Fibroblast of lung (primary cell): ENCODE measurements around the gene S1PR5. TPM values are rescaled to one million over a fixed set of nuclear protein-coding genes. Genes with fewer than 3 reads are reported as not detected.
A peak's percentile ranks its signal among the peaks of the same experiment; 100 is the strongest.

Source experiments
- DNase-seq, 2 donors: peaks; one replicate each; pipeline versions ENCODE4 v3.0.0 to v3.0.0-alpha.2; 2010; ENCODE audit warnings: low read depth in 2 of 2
- H2AFZ ChIP-seq: 2 replicates; pipeline ENCODE4 v1.5.1; 2012; ENCODE audit warnings: low read length, control low read depth, inconsistent platforms
- H3K27ac ChIP-seq: 2 replicates; pipeline ENCODE4 v1.5.1; 2011; ENCODE audit warnings: low read length, control low read depth; ENCODE audit not compliant: insufficient read depth
- H3K27me3 ChIP-seq: 2 replicates; pipeline ENCODE4 v1.5.1; 2011; ENCODE audit warnings: mild to moderate bottlenecking, low read length; ENCODE audit not compliant: control insufficient read depth, insufficient read depth
- H3K36me3 ChIP-seq: 2 replicates; pipeline ENCODE4 v1.5.1; 2011; ENCODE audit warnings: low read length; ENCODE audit not compliant: control insufficient read depth, insufficient read depth
- H3K4me1 ChIP-seq: 2 replicates; pipeline ENCODE4 v1.5.1; 2011; ENCODE audit warnings: low read length; ENCODE audit not compliant: control insufficient read depth, insufficient read depth; ENCODE audit errors: extremely low read depth
- H3K4me2 ChIP-seq: 2 replicates; pipeline ENCODE4 v1.5.1; 2011; ENCODE audit warnings: low read length, control low read depth; ENCODE audit not compliant: insufficient read depth; ENCODE audit errors: extremely low read depth
- H3K4me3 ChIP-seq, 4 experiments: fragments of 200-600 bp in 1 of 4; sonication (generic) in 1 of 4; replicated peaks in 1 of 4; 2 replicates each; pipeline ENCODE4 v1.5.1; 2011 to 2016; ENCODE audit warnings: low read length in 4 of 4, low read depth in 3 of 4, mild to moderate bottlenecking in 3 of 4, control low read depth in 2 of 4, inconsistent platforms in 1 of 4, mixed read lengths in 1 of 4; ENCODE audit not compliant: insufficient read depth in 1 of 4; ENCODE audit errors: control extremely low read depth in 1 of 4
- H3K79me2 ChIP-seq: 2 replicates; pipeline ENCODE4 v1.5.1; 2012; ENCODE audit warnings: mild to moderate bottlenecking, low read length, inconsistent platforms; ENCODE audit not compliant: control insufficient read depth, insufficient read depth
- H3K9ac ChIP-seq: 2 replicates; pipeline ENCODE4 v1.5.1; 2011; ENCODE audit warnings: mild to moderate bottlenecking, low read length, control low read depth; ENCODE audit not compliant: insufficient read depth
- H3K9me3 ChIP-seq: 2 replicates; pipeline ENCODE4 v1.5.1; 2012; ENCODE audit warnings: low read depth, low read length; ENCODE audit not compliant: control insufficient read depth, insufficient read depth
- H4K20me1 ChIP-seq: 2 replicates; pipeline ENCODE4 v1.5.1; 2011; ENCODE audit warnings: low read length; ENCODE audit not compliant: control insufficient read depth, insufficient read depth; ENCODE audit errors: extremely low read depth
- EZH2 ChIP-seq: IDR thresholded peaks from 2 replicates; pipeline ENCODE4 v1.5.1; 2012; ENCODE audit warnings: low read length, control low read depth, mild to moderate bottlenecking; ENCODE audit errors: missing control alignments
- polyA plus RNA-seq, 2 donors: library from polyadenylated mRNA; depleted of rRNA in 1 of 2; stranded (reverse) in 1 of 2; unstranded in 1 of 2; fragments of >200 nt; gene quantifications; 2 replicates each; pipeline ENCODE4 v1.2.1, GENCODE V29; 2011 to 2012; ENCODE audit warnings: missing spikeins in 1 of 2
- total RNA-seq: library from RNA; depleted of rRNA; stranded (reverse); fragments of >200 nt; gene quantifications from 2 replicates; pipeline ENCODE4 v1.2.1, GENCODE V29; 2014
- TF ChIP-seq, protein P1 (sequence below), 2 donors: IDR thresholded peaks in 1 of 2; conservative IDR thresholded peaks in 1 of 2; 1 replicate in 1 of 2; 2 replicates in 1 of 2; pipeline ENCODE4 v1.5.1; 2011 to 2012; ENCODE audit warnings: low read length in 2 of 2, control low read depth in 1 of 2, inconsistent platforms in 1 of 2, low read depth in 1 of 2, mild to moderate bottlenecking in 1 of 2

S1PR5 gene
- total and polyA plus RNA-seq, 2 donors (not counting 1 experiment from before 2014, with no cell fraction given): 0.19 TPM; not detected in 1

DNA sequence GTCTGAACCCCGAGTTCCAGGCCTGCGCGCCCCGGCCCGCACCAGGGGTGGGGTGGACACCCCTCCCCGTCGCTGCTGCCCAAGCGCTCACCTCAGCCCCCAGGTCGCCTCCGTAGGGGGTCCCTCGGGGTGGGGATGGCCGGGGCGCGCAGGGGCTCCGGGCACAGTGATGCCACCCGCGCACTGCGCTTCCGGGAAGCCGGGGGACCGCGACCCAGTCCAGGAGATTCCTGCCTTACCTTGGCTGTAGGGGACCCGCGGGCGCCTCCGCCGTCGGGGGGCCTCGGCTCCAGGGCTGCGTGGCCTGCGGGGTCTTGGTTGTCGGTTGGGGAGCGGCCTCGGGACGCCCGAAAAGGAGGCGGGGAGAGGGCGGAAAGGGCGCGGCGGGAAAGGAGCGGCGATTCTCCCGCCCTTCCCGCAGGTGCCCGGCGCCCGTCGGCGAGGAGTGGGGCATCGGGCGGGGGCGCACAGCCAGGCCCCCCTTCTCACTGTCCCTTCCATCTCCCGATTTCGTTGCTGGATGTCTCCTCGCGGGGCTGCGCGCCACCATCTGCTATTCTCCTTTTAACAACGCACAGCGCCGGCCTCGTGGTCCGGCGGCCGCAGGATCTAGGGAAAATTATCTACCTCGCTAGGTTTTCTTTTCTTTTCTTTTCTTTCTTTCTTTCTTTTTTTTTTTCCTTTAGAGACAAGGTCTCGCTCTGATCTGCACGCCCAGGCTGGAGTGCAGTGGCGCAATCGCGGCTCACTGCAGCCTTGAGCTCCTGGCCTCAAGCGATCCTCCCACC, 14.1 kb downstream of the S1PR5 start, which contains the start of gene KEAP1:
Gene KEAP1, minus strand, starts transcription at position 355 of the 788 bp plus-strand sequence. CDS start 3,323 bp downstream, outside the sequence.
- peak within 1 kb of the TSS; percentile 71 to 95 (median 85) for H3K4me3 ChIP-seq
- H3K9ac ChIP-seq: peak within 1 kb of the TSS; percentile 91
- H3K4me1 ChIP-seq: peaks cover 2% of the 10 kb centered on the region
- H3K79me2 ChIP-seq: peaks cover 31% of the 10 kb centered on the region
- DNase-seq: peak; percentile 36 to 42
- no peaks in the 10 kb centered on the region for H3K27me3 ChIP-seq
- H3K27ac ChIP-seq: peak within 1 kb of the TSS; percentile 97
- no peaks in the 10 kb centered on the region for H3K9me3 ChIP-seq
- H3K36me3 ChIP-seq: peaks cover 9% of the 10 kb centered on the region
- H4K20me1 ChIP-seq: no peaks in the 10 kb centered on the region
- TF ChIP-seq, protein P1, sequence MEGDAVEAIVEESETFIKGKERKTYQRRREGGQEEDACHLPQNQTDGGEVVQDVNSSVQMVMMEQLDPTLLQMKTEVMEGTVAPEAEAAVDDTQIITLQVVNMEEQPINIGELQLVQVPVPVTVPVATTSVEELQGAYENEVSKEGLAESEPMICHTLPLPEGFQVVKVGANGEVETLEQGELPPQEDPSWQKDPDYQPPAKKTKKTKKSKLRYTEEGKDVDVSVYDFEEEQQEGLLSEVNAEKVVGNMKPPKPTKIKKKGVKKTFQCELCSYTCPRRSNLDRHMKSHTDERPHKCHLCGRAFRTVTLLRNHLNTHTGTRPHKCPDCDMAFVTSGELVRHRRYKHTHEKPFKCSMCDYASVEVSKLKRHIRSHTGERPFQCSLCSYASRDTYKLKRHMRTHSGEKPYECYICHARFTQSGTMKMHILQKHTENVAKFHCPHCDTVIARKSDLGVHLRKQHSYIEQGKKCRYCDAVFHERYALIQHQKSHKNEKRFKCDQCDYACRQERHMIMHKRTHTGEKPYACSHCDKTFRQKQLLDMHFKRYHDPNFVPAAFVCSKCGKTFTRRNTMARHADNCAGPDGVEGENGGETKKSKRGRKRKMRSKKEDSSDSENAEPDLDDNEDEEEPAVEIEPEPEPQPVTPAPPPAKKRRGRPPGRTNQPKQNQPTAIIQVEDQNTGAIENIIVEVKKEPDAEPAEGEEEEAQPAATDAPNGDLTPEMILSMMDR (conservative IDR thresholded peaks at IDR 0.05 in 1 of 2, IDR thresholded peaks at IDR 0.05 in 1 of 2; ENCODE audit: low read depth in 1 of 2, low read length in 2 of 2): no peak
- no peak for TF ChIP-seq EZH2
- peak within 1 kb of the TSS; percentile 98 for H3K4me2 ChIP-seq
- H2AFZ ChIP-seq: peak within 1 kb of the TSS; percentile 60

DNA sequence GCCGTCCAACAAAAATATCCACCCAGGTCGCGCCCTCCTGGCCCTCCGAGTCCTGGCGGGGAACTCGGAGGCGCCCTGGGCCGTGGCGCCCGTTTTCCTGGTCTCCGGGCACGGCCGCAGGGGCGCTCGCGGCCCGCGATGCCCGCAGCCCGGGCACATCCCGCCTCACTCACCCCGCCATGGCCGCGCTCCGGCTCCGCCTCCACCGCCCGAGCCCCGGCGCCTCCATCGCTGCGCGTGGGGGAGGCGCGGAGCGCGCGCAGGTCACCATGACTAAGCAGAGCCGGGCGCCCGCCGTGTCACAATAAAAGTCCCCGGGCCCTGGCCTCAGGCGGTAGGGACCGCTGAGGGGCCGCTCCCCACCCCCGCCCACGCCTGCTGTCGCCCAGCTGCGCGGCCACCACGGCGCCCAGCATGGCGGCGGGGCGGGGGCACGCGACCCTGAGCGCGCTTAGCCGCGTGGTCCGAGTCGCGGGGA, 14.7 kb downstream of the S1PR5 start:
- Histone ChIP-seq H3K4me2 (peak overlapping the region; percentile 98), H2AFZ (peak overlapping the region; percentile 60), H3K36me3 (peaks cover 9% of the 10 kb centered on the region), H3K9me3 (no peaks in the 10 kb centered on the region), H3K4me3 (peak overlapping the region; percentile 71 to 95 (median 85)), H3K79me2 (peaks cover 32% of the 10 kb centered on the region), H3K4me1 (peaks cover 2% of the 10 kb centered on the region), H4K20me1 (no peaks in the 10 kb centered on the region), H3K27ac (peak overlapping the region; percentile 97), H3K27me3 (no peaks in the 10 kb centered on the region), H3K9ac (peak overlapping the region; percentile 91)
- peak; percentile 84 to 90 for DNase-seq
- TF ChIP-seq, protein P1 (conservative IDR thresholded peaks at IDR 0.05 in 1 of 2, IDR thresholded peaks at IDR 0.05 in 1 of 2; ENCODE audit: low read depth in 1 of 2, low read length in 2 of 2): no peak
- no peak for TF ChIP-seq EZH2

DNA sequence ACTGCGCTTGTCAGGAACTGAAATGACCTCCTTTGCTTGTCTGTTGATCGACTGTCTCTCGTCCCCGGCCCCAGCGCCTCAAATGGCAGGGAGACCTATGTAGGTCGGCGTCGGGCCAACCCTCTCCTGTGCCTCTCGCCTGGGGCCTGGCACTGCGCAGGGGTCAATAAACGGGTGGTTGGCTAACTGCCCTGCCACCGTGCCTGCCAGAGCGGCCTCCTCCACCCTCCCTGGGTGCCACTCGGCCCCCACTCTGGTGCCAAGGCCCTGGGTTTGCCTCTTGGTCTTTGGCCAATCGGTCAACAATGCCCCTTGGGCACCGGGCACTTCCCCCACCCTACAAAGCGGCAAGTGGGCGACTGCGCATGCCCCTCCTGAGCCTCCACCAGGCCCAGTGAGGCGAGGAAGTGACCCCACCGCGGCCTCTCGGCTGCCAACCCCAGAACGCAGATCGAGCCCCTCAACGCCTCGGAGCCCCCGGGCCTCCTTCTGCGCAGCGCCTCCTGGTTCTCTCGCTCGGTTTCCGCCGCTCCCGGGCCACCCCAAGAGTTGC, 15.2 kb downstream of the S1PR5 start:
- peak; percentile 37 to 49 for DNase-seq
- Histone ChIP-seq H3K79me2 (peaks cover 37% of the 10 kb centered on the region), H3K36me3 (peaks cover 9% of the 10 kb centered on the region), H2AFZ (peak overlapping the region; percentile 60), H3K27me3 (no peaks in the 10 kb centered on the region), H3K4me2 (peak overlapping the region; percentile 98), H3K9ac (peak overlapping the region; percentile 91), H3K4me3 (peak overlapping the region; percentile 71 to 95 (median 85)), H4K20me1 (no peaks in the 10 kb centered on the region), H3K4me1 (peaks cover 2% of the 10 kb centered on the region), H3K9me3 (no peaks in the 10 kb centered on the region), H3K27ac (peak overlapping the region; percentile 97)
- TF ChIP-seq, protein P1 (conservative IDR thresholded peaks at IDR 0.05 in 1 of 2, IDR thresholded peaks at IDR 0.05 in 1 of 2; ENCODE audit: low read depth in 1 of 2, low read length in 2 of 2): no peak
- TF ChIP-seq EZH2: no peak
